Epithelial cell of proximal tubule (primary cell): ENCODE results near the gene TRIM15. TPM values are rescaled to one million over a fixed set of nuclear protein-coding genes. Genes with fewer than 3 reads are reported as not detected.
A peak's percentile ranks its signal among the peaks of the same experiment; 100 is the strongest.

Source experiments
- DNase-seq: peaks from one replicate; pipeline ENCODE4 v3.0.0-alpha.2; 2011; ENCODE audit warnings: low read depth
- H3K4me3 ChIP-seq: 2 replicates; pipeline ENCODE4 v1.5.1; 2011; ENCODE audit warnings: low read depth, mild to moderate bottlenecking, low read length
- CTCF ChIP-seq: conservative IDR thresholded peaks from 2 replicates; pipeline ENCODE4 v1.5.1; 2012; ENCODE audit warnings: low read depth, mild to moderate bottlenecking, low read length
- total RNA-seq: library from RNA; depleted of rRNA; stranded (reverse); fragments of >200 nt; gene quantifications from 2 replicates; pipeline ENCODE4 v1.2.3, GENCODE V29; 2015

The TRIM15 gene
- total RNA-seq, 1 donor from 2014 or later: not detected

GRCh38 chr6:30127238-30128093, 35.9 kb upstream of the TRIM15 start:
- no peak for DNase-seq
- TF ChIP-seq CTCF: no peak
- peak overlapping the region; percentile 7 for H3K4me3 ChIP-seq

DNA sequence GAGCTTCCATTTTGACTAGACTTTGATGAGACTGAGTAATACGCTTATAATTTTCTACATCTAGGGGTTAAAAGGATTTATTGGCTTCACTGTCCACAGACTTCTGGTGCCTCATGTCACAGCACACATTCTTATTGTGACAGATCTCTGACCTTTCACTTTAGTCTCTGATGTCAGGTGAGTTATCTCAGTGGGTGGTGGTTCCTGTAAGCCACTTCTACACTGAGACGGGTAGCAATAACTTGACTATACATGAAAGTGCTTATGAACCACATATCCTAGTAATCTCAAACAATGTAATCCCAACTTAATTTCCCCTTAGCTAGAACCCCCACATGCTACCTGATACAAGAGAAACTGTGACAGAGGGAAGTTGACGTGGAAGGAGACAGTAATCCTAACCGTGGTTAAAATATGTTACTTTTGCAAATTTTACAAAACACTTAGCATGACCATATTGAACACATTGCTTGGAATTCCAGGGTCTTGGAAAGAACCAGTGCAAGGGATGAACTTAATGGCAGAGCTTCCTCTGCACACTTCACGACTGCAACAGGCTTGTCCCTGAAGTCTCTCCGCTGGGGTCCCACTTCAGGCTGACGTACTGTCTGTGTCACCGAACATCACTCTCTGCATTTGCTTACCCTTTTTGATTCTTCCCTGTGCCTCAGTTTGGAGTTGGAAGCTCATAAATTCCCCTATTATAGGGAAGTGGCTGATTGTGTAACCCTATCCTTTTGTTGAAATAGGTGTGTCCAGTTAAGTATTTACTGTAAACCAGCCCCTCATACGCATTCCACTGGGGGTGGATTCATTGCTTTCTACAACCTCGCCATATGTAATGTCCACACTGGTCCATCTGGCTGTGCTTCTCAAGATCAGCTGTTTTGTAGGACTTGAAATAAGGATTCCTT, 33.8 kb upstream of the TRIM15 start:
- no peak for DNase-seq
- TF ChIP-seq CTCF: no peak
- H3K4me3 ChIP-seq: no peak overlapping the region

DNA sequence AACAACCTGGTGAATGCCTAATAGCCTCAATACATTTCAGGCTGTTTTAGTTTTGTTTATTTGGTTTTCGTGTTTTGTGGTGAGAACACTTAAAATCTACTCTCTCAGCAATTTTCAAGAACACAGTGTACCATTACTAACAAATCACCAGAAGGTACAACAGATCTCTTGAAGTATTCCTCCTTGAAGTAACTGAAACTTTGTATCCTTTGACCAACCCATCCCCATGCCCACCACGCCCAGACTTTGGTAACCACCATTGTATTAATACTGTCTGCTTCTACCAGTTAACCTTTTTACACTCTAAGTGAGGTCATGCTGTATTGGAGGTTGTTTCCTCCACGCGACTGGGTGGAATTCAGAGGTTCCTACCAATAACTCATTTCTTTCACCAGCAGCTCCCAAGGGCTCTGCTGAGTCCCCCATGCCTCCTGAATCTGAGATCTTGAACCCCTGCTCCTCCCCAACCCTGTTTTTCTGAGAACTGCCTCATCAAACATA, 33.1 kb upstream of the TRIM15 start:
- H3K4me3 ChIP-seq: no peak overlapping the region
- no peak for DNase-seq
- TF ChIP-seq CTCF: no peak

DNA sequence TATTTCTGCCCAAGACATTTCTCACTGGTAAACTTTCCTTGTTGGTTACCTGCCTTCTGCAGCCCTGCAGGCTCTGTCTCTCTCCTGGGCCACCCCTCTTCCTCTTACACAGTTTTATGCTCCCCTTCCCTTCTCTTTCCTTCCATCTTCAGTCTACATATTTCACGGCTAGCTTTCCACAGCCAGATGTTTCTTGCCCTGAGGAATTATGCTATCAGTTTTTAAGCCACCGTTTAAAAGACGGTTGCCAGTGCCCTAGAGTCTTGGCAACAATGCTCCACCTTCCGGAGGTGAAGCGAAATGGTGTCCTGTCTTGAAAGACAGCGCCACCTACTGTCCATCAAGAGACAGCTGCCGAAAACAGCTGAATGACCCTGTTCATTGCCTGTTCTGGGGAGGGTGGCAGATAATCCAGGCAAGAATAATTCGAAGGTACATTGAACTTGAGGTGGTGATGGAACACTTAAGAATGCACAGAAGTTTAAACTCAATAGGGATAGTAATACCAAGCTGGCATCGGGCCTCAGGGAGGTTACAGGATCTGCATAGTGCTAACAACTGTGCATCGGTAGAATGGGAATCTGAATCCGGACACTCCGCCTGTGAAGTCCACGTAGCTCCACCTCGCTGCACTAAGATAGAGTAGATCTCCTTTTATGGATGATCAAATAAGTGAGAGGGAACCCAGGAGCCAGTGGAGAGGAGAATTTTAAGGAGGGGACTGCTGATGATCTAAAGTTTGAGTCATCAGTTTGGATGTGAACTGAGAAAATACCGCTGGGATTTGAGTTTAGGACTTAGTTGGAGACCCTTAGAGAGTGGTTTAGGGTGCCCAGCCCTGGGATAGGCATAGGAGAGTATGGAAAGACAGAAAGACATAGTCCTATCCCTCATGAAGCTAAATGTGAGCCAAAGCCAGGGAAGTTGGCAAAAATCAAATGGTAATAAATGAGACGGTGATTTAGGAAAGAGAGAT, 32.2 kb upstream of the TRIM15 start:
- peak; percentile 100 for TF ChIP-seq CTCF
- H3K4me3 ChIP-seq: no peak overlapping the region
- DNase-seq: peak; percentile 56

DNA sequence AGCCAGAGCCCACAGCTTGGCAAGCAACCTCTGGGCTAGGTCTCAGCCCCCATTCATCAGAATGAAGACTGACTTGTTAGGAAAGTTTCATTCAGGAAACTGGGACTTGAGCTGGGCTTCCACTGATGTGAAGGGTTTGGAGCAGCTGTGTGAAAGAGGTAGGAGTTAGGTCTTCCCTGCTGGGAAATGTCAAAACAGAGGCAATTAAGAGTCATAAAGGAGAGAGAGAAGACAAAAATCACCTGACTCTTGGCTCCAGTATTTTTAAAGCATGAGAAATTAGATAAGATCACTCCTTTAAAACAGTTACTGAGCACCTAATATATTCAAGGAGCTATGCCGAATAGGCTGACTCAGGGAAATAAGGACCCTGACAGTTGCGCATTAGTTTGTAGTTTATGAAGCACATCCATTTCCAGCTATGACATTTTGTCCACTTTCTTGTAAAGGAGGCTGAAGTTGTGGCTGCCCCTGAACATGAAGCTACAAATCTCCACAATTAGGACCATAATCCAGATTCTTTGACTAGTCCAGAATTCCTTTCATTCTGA, 31.3 kb upstream of the TRIM15 start:
- no peak for DNase-seq
- no peak overlapping the region for H3K4me3 ChIP-seq
- TF ChIP-seq CTCF: no peak

- no peak overlapping the region for H3K4me3 ChIP-seq
- no peak for TF ChIP-seq CTCF
- DNase-seq: no peak
Observed at GRCh38 chr6:30135147-30135546, 28.2 kb upstream of the TRIM15 start.
